Left lung (tissue), 10 donors: Measurements from ENCODE around the gene NFIX. TPM values are rescaled to one million over a fixed set of nuclear protein-coding genes. Genes with fewer than 3 reads are reported as not detected.
A peak's percentile ranks its signal among the peaks of the same experiment; 100 is the strongest.

ENCODE experiments used
- ATAC-seq: fragments of 200-7000 bp; cut with Tn5 transposase; one replicate; pipeline ENCODE4 v1.9.1; 2020; ENCODE audit warnings: moderate library complexity
- DNase-seq, 4 donors: peaks; one replicate each; pipeline ENCODE4 v3.0.0-alpha.2; 2013 to 2020
- H3K27ac ChIP-seq, 2 donors: fragments of 200-600 bp; sonication (generic) in 1 of 2; one replicate each; pipeline versions ENCODE4 v1.5.0 to v1.8.0; 2020 to 2021
- H3K27me3 ChIP-seq, 2 donors: fragments of 200-600 bp; sonication (generic) in 1 of 2; one replicate each; pipeline versions ENCODE4 v1.5.0 to v1.8.0; 2020 to 2021
- H3K36me3 ChIP-seq, 2 donors: fragments of 200-600 bp; sonication (generic) in 1 of 2; one replicate each; pipeline versions ENCODE4 v1.5.0 to v1.8.0; 2020 to 2021
- H3K4me1 ChIP-seq, 2 donors: fragments of 200-600 bp; one replicate each; pipeline ENCODE4 v1.8.0; 2021
- H3K4me3 ChIP-seq, 2 donors: fragments of 200-600 bp; sonication (generic) in 1 of 2; one replicate each; pipeline versions ENCODE4 v1.5.0 to v1.8.0; 2020 to 2021; ENCODE audit warnings: mild to moderate bottlenecking in 1 of 2
- H3K9me3 ChIP-seq, 2 donors: fragments of 200-600 bp; sonication (generic) in 1 of 2; one replicate each; pipeline versions ENCODE4 v1.5.0 to v1.8.0; 2020 to 2021
- CTCF ChIP-seq, 2 donors: fragments of 200-600 bp; sonication (generic) in 1 of 2; IDR thresholded peaks; one replicate each; pipeline versions ENCODE4 v1.5.0 to v1.8.0; 2021; ENCODE audit warnings: antibody characterized with exemption in 2 of 2
- intact Hi-C, 2 donors: fragments of 100-400 bp; cut with DNase I; formaldehyde crosslinking; loops; one replicate each; pipeline versions ENCODE4 v1.11.2 to v1.14.2; 2022
- polyA plus RNA-seq, 6 donors: library from polyadenylated mRNA; unstranded; fragments of 120-200 nt; gene quantifications; one replicate each; pipeline ENCODE4 v1.2.1, GENCODE V29; 2013; ENCODE audit not compliant: insufficient read length in 6 of 6
- total RNA-seq, 2 donors: library from RNA; stranded (reverse); fragmentation: NEBNext Ultra II Directional; extraction: Animal tissue kit (Norgen Biotek cat#: 25700); gene quantifications; one replicate each; pipeline ENCODE4 v1.2.1, GENCODE V29; 2021
- donor health status: DM: no; HTN: yes; CAD: no.
- donor health status: DM: no; HTN: no; CAD: no.

The NFIX gene
- total and polyA plus RNA-seq, 8 donors = 92.6 to 237 (median 123) TPM

- H3K27ac ChIP-seq = no peak overlapping the region
- ATAC-seq = no peak
- intact Hi-C loops = no loop called here
Observed at GRCh38 chr19:13042443-13043130, 47.3 kb downstream of the NFIX start.

GRCh38 chr19:13043285-13043684, 48.0 kb downstream of the NFIX start:
- Histone ChIP-seq H3K4me1 (peaks cover 37 to 66% of the 10 kb centered on the region in 2 donors), H3K27ac (no peak overlapping the region), H3K36me3 (no peaks in the 10 kb centered on the region), H3K27me3 (no peaks in the 10 kb centered on the region), H3K4me3 (no peak overlapping the region), H3K9me3 (no peaks in the 10 kb centered on the region)
- TF ChIP-seq CTCF (IDR thresholded peaks at IDR 0.05) = no peak
- ATAC-seq (no peak), DNase-seq (no peak)
- intact Hi-C loops = no loop called here

More at GRCh38 chr19:13042443-13043130, 47.3 kb downstream of the NFIX start:
- TF ChIP-seq CTCF (IDR thresholded peaks at IDR 0.05) = no peak
- no peaks in the 10 kb centered on the region for H3K36me3 ChIP-seq
- H3K27me3 ChIP-seq = no peaks in the 10 kb centered on the region
- H3K9me3 ChIP-seq = no peaks in the 10 kb centered on the region
- H3K4me3 ChIP-seq = no peak overlapping the region
- H3K4me1 ChIP-seq = peaks cover 42 to 71% of the 10 kb centered on the region in 2 donors
- DNase-seq = no peak

GRCh38 chr19:13044231-13044836, 49.1 kb downstream of the NFIX start:
- Histone ChIP-seq H3K4me1 (peaks cover 28 to 56% of the 10 kb centered on the region in 2 donors), H3K27ac (peak overlapping the region in 1 of 2 donors; percentile 60), H3K36me3 (no peaks in the 10 kb centered on the region), H3K27me3 (no peaks in the 10 kb centered on the region), H3K9me3 (no peaks in the 10 kb centered on the region), H3K4me3 (no peak overlapping the region)
- TF ChIP-seq CTCF (IDR thresholded peaks at IDR 0.05) = no peak
- ATAC-seq (peak; percentile 33), DNase-seq (no peak)
- intact Hi-C loops = no loop called here

- ATAC-seq (no peak), DNase-seq (no peak)
- Histone ChIP-seq H3K4me1 (peaks cover 19 to 42% of the 10 kb centered on the region in 2 donors), H3K27me3 (no peaks in the 10 kb centered on the region), H3K9me3 (no peaks in the 10 kb centered on the region), H3K36me3 (no peaks in the 10 kb centered on the region), H3K4me3 (no peak overlapping the region), H3K27ac (no peak overlapping the region)
- intact Hi-C loops = no loop called here
- no peak for TF ChIP-seq CTCF (IDR thresholded peaks at IDR 0.05)
Observed at GRCh38 chr19:13045812-13046211, 50.5 kb downstream of the NFIX start.

GRCh38 chr19:13047374-13047773, 52.1 kb downstream of the NFIX start:
- DNase-seq = no peak
- no peak for TF ChIP-seq CTCF (IDR thresholded peaks at IDR 0.05)
- no peaks in the 10 kb centered on the region for H3K9me3 ChIP-seq
- H3K4me1 ChIP-seq = peaks cover 28 to 45% of the 10 kb centered on the region in 2 donors
- H3K27ac ChIP-seq = peak overlapping the region in 1 of 2 donors; percentile 23
- H3K4me3 ChIP-seq = no peak overlapping the region
- intact Hi-C loops = no loop called here
- no peaks in the 10 kb centered on the region for H3K27me3 ChIP-seq
- H3K36me3 ChIP-seq = no peaks in the 10 kb centered on the region
- no peak for ATAC-seq
